Activated T-cell treated with anti-CD3 and anti-CD28 coated beads, Interleukin-2, amount 50 U/mL, for 72 hours (primary cell): Measurements from ENCODE around the gene ARHGAP22. TPM values are rescaled to one million over a fixed set of nuclear protein-coding genes. Genes with fewer than 3 reads are reported as not detected.

Experiments
- ATAC-seq, 2 donors: fragments of 150-1000 bp; cut with Tn5 transposase; replicated peaks in 1 of 2; 2 replicates each; pipeline ENCODE4 v1.10.0; 2021; ENCODE audit warnings: moderate library complexity in 2 of 2, mild to moderate bottlenecking in 1 of 2
- DNase-seq, 2 donors: peaks; one replicate each; pipeline ENCODE4 v3.0.0; 2021 to 2022; ENCODE audit warnings: mixed read lengths in 1 of 2
- H3K27ac Mint-ChIP-seq: one replicate; pipeline ENCODE4 v1.8.0; 2022; ENCODE audit warnings: mild to moderate bottlenecking, moderate library complexity, mixed read lengths
- H3K27me3 Mint-ChIP-seq: one replicate; pipeline ENCODE4 v1.8.0; 2022; ENCODE audit warnings: low read depth, mixed read lengths
- H3K36me3 Mint-ChIP-seq, 2 donors: one replicate each; pipeline ENCODE4 v1.8.0; 2022; ENCODE audit warnings: mixed read lengths in 2 of 2, mild to moderate bottlenecking in 1 of 2; ENCODE audit not compliant: insufficient read depth in 2 of 2
- H3K4me1 Mint-ChIP-seq: one replicate; pipeline ENCODE4 v1.8.0; 2022; ENCODE audit warnings: low read depth, mixed read lengths
- H3K4me3 Mint-ChIP-seq, 2 donors: one replicate each; pipeline ENCODE4 v1.8.0; 2022; ENCODE audit warnings: mild to moderate bottlenecking in 2 of 2, mixed read lengths in 2 of 2, moderate library complexity in 2 of 2
- H3K9me3 Mint-ChIP-seq, 2 donors: one replicate each; pipeline ENCODE4 v1.8.0; 2022; ENCODE audit warnings: mixed read lengths in 2 of 2
- total RNA-seq, 2 donors: library from RNA; stranded (reverse); gene quantifications; one replicate each; pipeline ENCODE4 v1.2.3, GENCODE V29; 2022

Gene ARHGAP22
- total RNA-seq, 2 donors from 2014 or later = not detected

- H3K4me3 Mint-ChIP-seq = no peak overlapping the region
- no peak overlapping the region for H3K27ac Mint-ChIP-seq
- no peaks in the 10 kb centered on the region for H3K4me1 Mint-ChIP-seq
- DNase-seq (no peak), ATAC-seq (no peak)
- H3K9me3 Mint-ChIP-seq = peaks cover 2 to 5% of the 10 kb centered on the region in 2 donors
- H3K27me3 Mint-ChIP-seq = no peaks in the 10 kb centered on the region
- peaks cover 0 to 3% of the 10 kb centered on the region in 2 donors for H3K36me3 Mint-ChIP-seq
Measured at GRCh38 chr10:48508791-48509772, 95.8 kb downstream of the ARHGAP22 start.

- no peaks in the 10 kb centered on the region for H3K36me3 Mint-ChIP-seq
- no peak overlapping the region for H3K4me3 Mint-ChIP-seq
- no peaks in the 10 kb centered on the region for H3K4me1 Mint-ChIP-seq
- no peaks in the 10 kb centered on the region for H3K27me3 Mint-ChIP-seq
- ATAC-seq = no peak
- no peak for DNase-seq
- H3K9me3 Mint-ChIP-seq = peaks cover 0 to 3% of the 10 kb centered on the region in 2 donors
- no peak overlapping the region for H3K27ac Mint-ChIP-seq
Measured at GRCh38 chr10:48507933-48508790, 96.7 kb downstream of the ARHGAP22 start.

- H3K4me1 Mint-ChIP-seq = no peaks in the 10 kb centered on the region
- no peak overlapping the region for H3K4me3 Mint-ChIP-seq
- no peak for DNase-seq
- no peak overlapping the region for H3K27ac Mint-ChIP-seq
- no peaks in the 10 kb centered on the region for H3K36me3 Mint-ChIP-seq
- peaks cover 0 to 2% of the 10 kb centered on the region in 2 donors for H3K9me3 Mint-ChIP-seq
- H3K27me3 Mint-ChIP-seq = no peaks in the 10 kb centered on the region
- no peak for ATAC-seq
Measured at GRCh38 chr10:48507494-48507893, 97.4 kb downstream of the ARHGAP22 start.

- Mint-ChIP-seq H3K27me3 (no peaks in the 10 kb centered on the region), H3K36me3 (no peaks in the 10 kb centered on the region), H3K9me3 (no peaks in the 10 kb centered on the region), H3K27ac (no peak overlapping the region), H3K4me1 (no peaks in the 10 kb centered on the region), H3K4me3 (no peak overlapping the region)
- DNase-seq (no peak), ATAC-seq (peak in 1 of 2 donors; percentile 44)
Measured at GRCh38 chr10:48506147-48506917, 98.5 kb downstream of the ARHGAP22 start.

- ATAC-seq (no peak), DNase-seq (no peak)
- H3K4me3 Mint-ChIP-seq = no peak overlapping the region
- H3K4me1 Mint-ChIP-seq = no peaks in the 10 kb centered on the region
- no peaks in the 10 kb centered on the region for H3K27me3 Mint-ChIP-seq
- no peaks in the 10 kb centered on the region for H3K36me3 Mint-ChIP-seq
- H3K27ac Mint-ChIP-seq = no peak overlapping the region
- no peaks in the 10 kb centered on the region for H3K9me3 Mint-ChIP-seq
Measured at GRCh38 chr10:48505394-48506112, 99.3 kb downstream of the ARHGAP22 start.

GRCh38 chr10:48504141-48504885, 100.6 kb downstream of the ARHGAP22 start:
- Mint-ChIP-seq H3K36me3 (no peaks in the 10 kb centered on the region), H3K4me3 (no peak overlapping the region), H3K27me3 (no peaks in the 10 kb centered on the region), H3K4me1 (no peaks in the 10 kb centered on the region), H3K9me3 (no peaks in the 10 kb centered on the region), H3K27ac (no peak overlapping the region)
- DNase-seq (no peak), ATAC-seq (no peak)

- H3K9me3 Mint-ChIP-seq = no peaks in the 10 kb centered on the region
- H3K4me3 Mint-ChIP-seq = no peak overlapping the region
- no peaks in the 10 kb centered on the region for H3K36me3 Mint-ChIP-seq
Measured at GRCh38 chr10:48503293-48503911, 101.5 kb downstream of the ARHGAP22 start.

GRCh38 chr10:48502791-48503190, 102.1 kb downstream of the ARHGAP22 start:
- ATAC-seq = no peak
- no peak overlapping the region for H3K27ac Mint-ChIP-seq
- no peaks in the 10 kb centered on the region for H3K27me3 Mint-ChIP-seq
- H3K4me3 Mint-ChIP-seq = no peak overlapping the region
- H3K36me3 Mint-ChIP-seq = no peaks in the 10 kb centered on the region
- H3K9me3 Mint-ChIP-seq = no peaks in the 10 kb centered on the region
- no peak for DNase-seq
- no peaks in the 10 kb centered on the region for H3K4me1 Mint-ChIP-seq

More at GRCh38 chr10:48503293-48503911, 101.5 kb downstream of the ARHGAP22 start:
- DNase-seq (no peak), ATAC-seq (no peak)
- Mint-ChIP-seq H3K4me1 (no peaks in the 10 kb centered on the region), H3K27me3 (no peaks in the 10 kb centered on the region), H3K27ac (no peak overlapping the region)

GRCh38 chr10:48501787-48502771, 102.8 kb downstream of the ARHGAP22 start:
- Mint-ChIP-seq H3K27me3 (no peaks in the 10 kb centered on the region), H3K4me1 (no peaks in the 10 kb centered on the region), H3K9me3 (no peaks in the 10 kb centered on the region), H3K27ac (no peak overlapping the region), H3K4me3 (no peak overlapping the region), H3K36me3 (no peaks in the 10 kb centered on the region)
- DNase-seq (no peak), ATAC-seq (no peak)

- Mint-ChIP-seq H3K4me3 (no peak overlapping the region), H3K36me3 (no peaks in the 10 kb centered on the region), H3K27ac (no peak overlapping the region), H3K4me1 (no peaks in the 10 kb centered on the region), H3K27me3 (no peaks in the 10 kb centered on the region), H3K9me3 (no peaks in the 10 kb centered on the region)
- ATAC-seq (no peak), DNase-seq (no peak)
Measured at GRCh38 chr10:48501226-48501625, 103.6 kb downstream of the ARHGAP22 start.
